H9 (cell line): ENCODE results near the gene SNORC. TPM values are rescaled to one million over a fixed set of nuclear protein-coding genes. Genes with fewer than 3 reads are reported as not detected.

ENCODE experiments used
- DNase-seq: peaks from one replicate; pipeline ENCODE4 v3.0.0-alpha.2; 2017
- H2AFZ ChIP-seq: one replicate; pipeline ENCODE4 v1.6.1; 2013; ENCODE audit warnings: mild to moderate bottlenecking, low read length, control low read depth, moderate library complexity
- H2AK5ac ChIP-seq: 2 replicates; pipeline ENCODE4 v1.6.1; 2013; ENCODE audit warnings: low read length, control low read depth, mixed read lengths; ENCODE audit not compliant: insufficient read length
- H2BK120ac ChIP-seq: one replicate; pipeline ENCODE4 v1.6.1; 2013; ENCODE audit warnings: low read depth, mild to moderate bottlenecking, low read length, control low read depth, inconsistent platforms; ENCODE audit not compliant: poor library complexity, severe bottlenecking
- H2BK12ac ChIP-seq: 2 replicates; pipeline ENCODE4 v1.6.1; 2013; ENCODE audit warnings: low read length, control low read depth, mixed read lengths, low read depth; ENCODE audit not compliant: insufficient read length
- H2BK15ac ChIP-seq: 2 replicates; pipeline ENCODE4 v1.6.1; 2013; ENCODE audit warnings: low read depth, low read length, control low read depth
- H2BK20ac ChIP-seq: one replicate; pipeline ENCODE4 v1.6.1; 2013; ENCODE audit warnings: low read depth, mild to moderate bottlenecking, low read length, control low read depth, inconsistent platforms; ENCODE audit not compliant: poor library complexity, severe bottlenecking
- H2BK5ac ChIP-seq: 2 replicates; pipeline ENCODE4 v1.6.1; 2013; ENCODE audit warnings: low read length, control low read depth, mixed read lengths; ENCODE audit not compliant: insufficient read length
- H3K14ac ChIP-seq: 2 replicates; pipeline ENCODE4 v1.6.1; 2013; ENCODE audit warnings: low read length, control low read depth; ENCODE audit not compliant: insufficient read depth
- H3K18ac ChIP-seq: 2 replicates; pipeline ENCODE4 v1.6.1; 2013; ENCODE audit warnings: low read depth, mild to moderate bottlenecking, mixed read lengths, low read length, control low read depth; ENCODE audit not compliant: insufficient read length
- H3K23ac ChIP-seq: 2 replicates; pipeline ENCODE4 v1.6.1; 2013; ENCODE audit warnings: low read length, control low read depth, mixed read lengths, low read depth; ENCODE audit not compliant: insufficient read length
- H3K23me2 ChIP-seq: 2 replicates; pipeline ENCODE4 v1.6.1; 2013; ENCODE audit warnings: low read depth, mild to moderate bottlenecking, mixed read lengths, low read length, control low read depth; ENCODE audit not compliant: insufficient read length, poor library complexity, severe bottlenecking
- H3K27ac ChIP-seq: 2 replicates; pipeline ENCODE4 v1.5.1; 2013; ENCODE audit warnings: low read length, control low read depth, mixed read lengths, low read depth; ENCODE audit not compliant: insufficient read length
- H3K27me3 ChIP-seq: 2 replicates; pipeline ENCODE4 v1.6.1; 2013; ENCODE audit warnings: low read length, control low read depth, inconsistent platforms; ENCODE audit not compliant: insufficient read depth
- H3K4ac ChIP-seq: 2 replicates; pipeline ENCODE4 v1.6.1; 2013; ENCODE audit warnings: low read depth, mild to moderate bottlenecking, control low read depth, inconsistent platforms, low read length, moderate library complexity
- H3K4me1 ChIP-seq: 2 replicates; pipeline ENCODE4 v1.6.1; 2013; ENCODE audit warnings: low read length, control low read depth, inconsistent platforms; ENCODE audit not compliant: insufficient read depth
- H3K4me2 ChIP-seq: 2 replicates; pipeline ENCODE4 v1.6.1; 2013; ENCODE audit warnings: low read length, control low read depth, mixed read lengths; ENCODE audit not compliant: insufficient read length, insufficient read depth
- H3K56ac ChIP-seq: 2 replicates; pipeline ENCODE4 v1.6.1; 2013; ENCODE audit warnings: low read depth, mild to moderate bottlenecking, mixed read lengths, low read length, control low read depth; ENCODE audit not compliant: insufficient read length
- H3K79me1 ChIP-seq: 2 replicates; pipeline ENCODE4 v1.6.1; 2013; ENCODE audit warnings: low read depth, mild to moderate bottlenecking, moderate library complexity, low read length, control low read depth, inconsistent platforms; ENCODE audit not compliant: insufficient read depth, poor library complexity, severe bottlenecking
- H3K79me2 ChIP-seq: 2 replicates; pipeline ENCODE4 v1.6.1; 2013; ENCODE audit warnings: low read length, control low read depth, inconsistent platforms; ENCODE audit not compliant: insufficient read depth
- H3K9ac ChIP-seq: 2 replicates; pipeline ENCODE4 v1.6.1; 2013; ENCODE audit warnings: low read length, control low read depth, mixed read lengths; ENCODE audit not compliant: insufficient read length; ENCODE audit errors: extremely low read depth
- H3K9me3 ChIP-seq: one replicate; pipeline ENCODE4 v1.6.1; 2013; ENCODE audit warnings: low read depth, low read length, inconsistent platforms; ENCODE audit not compliant: control insufficient read depth
- H3T11ph ChIP-seq: one replicate; pipeline ENCODE4 v1.6.1; 2013; ENCODE audit warnings: mild to moderate bottlenecking, low read length, control low read depth, inconsistent platforms
- H4K20me1 ChIP-seq: one replicate; pipeline ENCODE4 v1.6.1; 2013; ENCODE audit not compliant: control insufficient read depth, insufficient read length, insufficient read depth
- H4K5ac ChIP-seq: 2 replicates; pipeline ENCODE4 v1.6.1; 2013; ENCODE audit warnings: low read depth, mild to moderate bottlenecking, mixed read lengths, low read length, control low read depth; ENCODE audit not compliant: insufficient read length
- H4K8ac ChIP-seq: replicated peaks from 2 replicates; pipeline ENCODE4 v1.6.1; 2013; ENCODE audit warnings: low read length, control low read depth, mixed read lengths, low read depth; ENCODE audit not compliant: insufficient read length
- H4K91ac ChIP-seq: 2 replicates; pipeline ENCODE4 v1.6.1; 2013; ENCODE audit warnings: low read depth, mild to moderate bottlenecking, moderate library complexity, mixed read lengths, low read length, control low read depth; ENCODE audit not compliant: insufficient read length
- H3K27ac Mint-ChIP-seq, 3 experiments: 2 replicates in 2 of 3; 3 replicates in 1 of 3; pipeline ENCODE4 v1.8.0; 2020 to 2021; ENCODE audit warnings: mixed read lengths in 3 of 3, mild to moderate bottlenecking in 1 of 3, moderate library complexity in 1 of 3
- H3K27me3 Mint-ChIP-seq: 2 replicates; pipeline ENCODE4 v1.8.0; 2021; ENCODE audit warnings: low read depth, mild to moderate bottlenecking, moderate library complexity, mixed read lengths
- H3K36me3 Mint-ChIP-seq, 3 experiments: 2 replicates in 2 of 3; 3 replicates in 1 of 3; pipeline ENCODE4 v1.8.0; 2020 to 2021; ENCODE audit warnings: low read depth in 3 of 3, mixed read lengths in 3 of 3; ENCODE audit not compliant: insufficient read depth in 1 of 3
- H3K4me1 Mint-ChIP-seq, 2 experiments: 2 replicates each; pipeline ENCODE4 v1.8.0; 2020; ENCODE audit warnings: mixed read lengths in 2 of 2
- H3K4me3 Mint-ChIP-seq, 2 experiments: 2 replicates in 1 of 2; 3 replicates in 1 of 2; pipeline ENCODE4 v1.8.0; 2020 to 2021; ENCODE audit warnings: mild to moderate bottlenecking in 2 of 2, mixed read lengths in 2 of 2, moderate library complexity in 1 of 2
- H3K9me3 Mint-ChIP-seq, 2 experiments: 2 replicates in 1 of 2; 3 replicates in 1 of 2; pipeline ENCODE4 v1.8.0; 2020; ENCODE audit warnings: mild to moderate bottlenecking in 2 of 2, mixed read lengths in 2 of 2, moderate library complexity in 1 of 2
- WGBS: extraction: QIAGEN DNeasy Blood & Tissue Kit; methylation state at CpG from one replicate; pipeline ENCODE4 v1.1.7; 2013; ENCODE audit warnings: missing lambda C conversion rate, low lambda C conversion rate, mixed read lengths; ENCODE audit not compliant: insufficient read length; ENCODE audit errors: extremely low coverage; 5-methylcytosine and 5-hydroxymethylcytosine counted together
- total RNA-seq: library from RNA; stranded (reverse); gene quantifications from 2 replicates; pipeline ENCODE4 v1.2.1, GENCODE V29; 2021
- TF ChIP-seq, protein P1 (sequence below): fragments of 200-600 bp; sonication (generic); conservative IDR thresholded peaks from 3 replicates; pipeline ENCODE4 v1.8.0; 2021; ENCODE audit warnings: antibody characterized with exemption, mild to moderate bottlenecking

Gene SNORC
- total RNA-seq, 1 experiment from 2014 or later, result 1.1 TPM

DNA sequence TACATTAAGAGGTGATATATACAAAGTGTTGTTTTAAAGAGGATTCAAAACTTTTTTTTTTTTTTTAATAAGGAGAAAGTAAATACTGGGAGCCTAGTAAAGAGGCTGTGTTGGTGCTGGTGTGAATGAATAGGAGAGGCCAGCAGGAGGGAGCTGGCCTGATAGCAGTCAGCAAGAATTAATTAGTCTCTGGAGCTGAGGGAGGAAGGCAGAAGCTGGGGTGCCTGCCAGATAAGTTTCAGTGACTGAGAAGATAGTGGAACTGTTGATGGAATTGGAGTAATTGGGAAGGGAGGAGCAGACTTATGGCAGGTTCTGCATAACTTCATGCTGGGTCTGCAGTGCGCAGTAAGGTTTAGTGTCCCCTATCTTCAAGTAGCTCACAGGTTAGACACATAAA, 36.2 kb upstream of the SNORC start:
- no peak overlapping the region for H2AK5ac ChIP-seq
- H3K23me2 ChIP-seq, result no peaks in the 10 kb centered on the region
- H3K23ac ChIP-seq, result no peak overlapping the region
- H3K56ac ChIP-seq, result no peak overlapping the region
- Mint-ChIP-seq H3K4me3 (no peak overlapping the region), H3K4me1 (peaks cover 4 to 7% of the 10 kb centered on the region in 2 experiments; a peak in 2 of 4 replicates), H3K36me3 (peaks cover 15 to 61% (median 53%) of the 10 kb centered on the region in 3 experiments; a peak in 6 of 7 replicates), H3K27ac (peak overlapping the region in 1 of 3 experiments; percentile 14; a peak in 1 of 7 replicates), H3K27me3 (no peaks in the 10 kb centered on the region; the same call in 1 of the 2 replicates), H3K9me3 (no peaks in the 10 kb centered on the region)
- no peaks in the 10 kb centered on the region; the same call in 1 of the 2 replicates for H3K4me1 ChIP-seq
- no peak overlapping the region for H2BK120ac ChIP-seq
- no peaks in the 10 kb centered on the region for H4K20me1 ChIP-seq
- no peak overlapping the region for H4K91ac ChIP-seq
- peaks cover 2% of the 10 kb centered on the region for H3K79me1 ChIP-seq
- no peak overlapping the region for H2BK5ac ChIP-seq
- H4K5ac ChIP-seq, result no peak overlapping the region
- no peak overlapping the region for H3K27ac ChIP-seq
- H4K8ac ChIP-seq, result no peak overlapping the region
- H3K4ac ChIP-seq, result no peak overlapping the region
- H3K9ac ChIP-seq, result no peak overlapping the region
- H3K4me2 ChIP-seq, result no peak overlapping the region
- H3K79me2 ChIP-seq, result no peaks in the 10 kb centered on the region
- H3K9me3 ChIP-seq, result no peaks in the 10 kb centered on the region
- WGBS, result no CpG with 5 or more reads among the region's 1 CpG
- DNase-seq, result no peak
- no peak overlapping the region for H3K14ac ChIP-seq
- H2BK12ac ChIP-seq, result no peak overlapping the region
- H2BK15ac ChIP-seq, result no peak overlapping the region
- TF ChIP-seq, protein P1, sequence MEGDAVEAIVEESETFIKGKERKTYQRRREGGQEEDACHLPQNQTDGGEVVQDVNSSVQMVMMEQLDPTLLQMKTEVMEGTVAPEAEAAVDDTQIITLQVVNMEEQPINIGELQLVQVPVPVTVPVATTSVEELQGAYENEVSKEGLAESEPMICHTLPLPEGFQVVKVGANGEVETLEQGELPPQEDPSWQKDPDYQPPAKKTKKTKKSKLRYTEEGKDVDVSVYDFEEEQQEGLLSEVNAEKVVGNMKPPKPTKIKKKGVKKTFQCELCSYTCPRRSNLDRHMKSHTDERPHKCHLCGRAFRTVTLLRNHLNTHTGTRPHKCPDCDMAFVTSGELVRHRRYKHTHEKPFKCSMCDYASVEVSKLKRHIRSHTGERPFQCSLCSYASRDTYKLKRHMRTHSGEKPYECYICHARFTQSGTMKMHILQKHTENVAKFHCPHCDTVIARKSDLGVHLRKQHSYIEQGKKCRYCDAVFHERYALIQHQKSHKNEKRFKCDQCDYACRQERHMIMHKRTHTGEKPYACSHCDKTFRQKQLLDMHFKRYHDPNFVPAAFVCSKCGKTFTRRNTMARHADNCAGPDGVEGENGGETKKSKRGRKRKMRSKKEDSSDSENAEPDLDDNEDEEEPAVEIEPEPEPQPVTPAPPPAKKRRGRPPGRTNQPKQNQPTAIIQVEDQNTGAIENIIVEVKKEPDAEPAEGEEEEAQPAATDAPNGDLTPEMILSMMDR, result no peak
- no peak overlapping the region for H2BK20ac ChIP-seq
- H3T11ph ChIP-seq, result no peak overlapping the region
- H3K27me3 ChIP-seq, result no peaks in the 10 kb centered on the region
- no peak overlapping the region for H3K18ac ChIP-seq
- no peak overlapping the region for H2AFZ ChIP-seq
